Sigmoid colon (tissue), 7 donors: ENCODE results near the gene TULP3. TPM values are rescaled to one million over a fixed set of nuclear protein-coding genes. Genes with fewer than 3 reads are reported as not detected.

Experiments used
- DNase-seq: peaks from one replicate; pipeline ENCODE4 v3.0.0-alpha.2; 2019
- H3K27ac ChIP-seq, 4 donors: fragments of 200-600 bp; sonication (generic); one replicate each; pipeline ENCODE4 v1.5.1; 2016 to 2019; ENCODE audit warnings: mild to moderate bottlenecking in 1 of 4
- H3K27me3 ChIP-seq, 3 donors: fragments of 200-600 bp; sonication (generic); one replicate each; pipeline ENCODE4 v1.5.1; 2019; ENCODE audit warnings: mild to moderate bottlenecking in 1 of 3
- H3K36me3 ChIP-seq, 4 donors: fragments of 200-600 bp; sonication (generic); one replicate each; pipeline ENCODE4 v1.5.1; 2016 to 2019
- H3K4me1 ChIP-seq, 4 donors: fragments of 200-600 bp; sonication (generic); one replicate each; pipeline ENCODE4 v1.5.1; 2017 to 2019
- H3K4me3 ChIP-seq, 4 donors: fragments of 200-600 bp; sonication (generic); one replicate each; pipeline ENCODE4 v1.5.1; 2017 to 2019; ENCODE audit warnings: mild to moderate bottlenecking in 2 of 4, moderate library complexity in 1 of 4
- H3K9me3 ChIP-seq, 4 donors: fragments of 200-600 bp in 3 of 4; sonication (generic) in 3 of 4; one replicate each; pipeline versions ENCODE4 v1.5.1 to v1.6.1; 2013 to 2019
- CTCF ChIP-seq, 4 experiments: fragments of 450-650 bp in 3 of 4; fragments of 200-600 bp in 1 of 4; IDR thresholded peaks; one replicate each; pipeline ENCODE4 v1.5.1; 2016 to 2019; ENCODE audit warnings: antibody characterized with exemption in 4 of 4, mild to moderate bottlenecking in 3 of 4, moderate library complexity in 2 of 4
- EP300 ChIP-seq, 4 donors: sonication (generic); formaldehyde crosslinking; IDR thresholded peaks; one replicate each; pipeline ENCODE4 v1.6.1; 2017; ENCODE audit warnings: antibody characterized with exemption in 4 of 4
- POLR2A ChIP-seq, 2 donors: fragments of 450-650 bp; IDR thresholded peaks; one replicate each; pipeline ENCODE4 v1.6.1; 2016; ENCODE audit warnings: antibody characterized with exemption in 2 of 2, mild to moderate bottlenecking in 2 of 2, moderate library complexity in 2 of 2
- POLR2AphosphoS5 ChIP-seq, 4 donors: sonication (generic); formaldehyde crosslinking; IDR thresholded peaks; one replicate each; pipeline ENCODE4 v1.6.1; 2017; ENCODE audit warnings: antibody characterized with exemption in 4 of 4
- WGBS, 2 donors: extraction: QIAGEN DNeasy Blood & Tissue Kit; methylation state at CpG; one replicate each; pipeline ENCODE4 v1.1.7; 2013; 5-methylcytosine and 5-hydroxymethylcytosine counted together
- intact Hi-C: fragments of 100-400 bp; cut with DNase I; formaldehyde crosslinking; loops from one replicate; pipeline ENCODE4 v1.15.1; 2023
- polyA plus RNA-seq, 3 donors: library from polyadenylated mRNA; stranded (reverse); fragments of 200-250 nt; gene quantifications; one replicate each; pipeline ENCODE4 v1.2.3, GENCODE V29; 2013
- total RNA-seq, 4 donors: library from RNA; depleted of rRNA; stranded (reverse); fragments of >200 nt; gene quantifications; one replicate each; pipeline ENCODE4 v1.1.0, GENCODE V29; 2016
- donor health status: healthy with polysubstance abuse.
- donor health status: Bipolar disorder and iron deficiency.
- donor health status: healthy.

TULP3 gene
- total and polyA plus RNA-seq, 7 donors: 3.0 to 32.1 (median 17.8) TPM

GRCh38 chr12:2958432-2959191, 67.9 kb downstream of the TULP3 start:
- H3K36me3 ChIP-seq: no peaks in the 10 kb centered on the region
- no peaks in the 10 kb centered on the region for H3K27me3 ChIP-seq
- intact Hi-C loops: no loop called here
- TF ChIP-seq POLR2A (IDR thresholded peaks at IDR 0.05) (no peak), POLR2AphosphoS5 (IDR thresholded peaks at IDR 0.05) (peak in 2 of 4 donors; percentile 19 to 30)
- WGBS, 2 donors: 1% methylated on average over 48 of the region's 48 CpGs
- peak overlapping the region; percentile 79 to 91 (median 82) for H3K27ac ChIP-seq
- H3K9me3 ChIP-seq: no peaks in the 10 kb centered on the region
- H3K4me1 ChIP-seq: peaks cover 0 to 28% (median 24%) of the 10 kb centered on the region in 4 donors
- DNase-seq: peak; percentile 68
- H3K4me3 ChIP-seq: peak overlapping the region; percentile 43 to 69 (median 59)

GRCh38 chr12:2959192-2959504, 68.5 kb downstream of the TULP3 start, which contains the start of gene TEAD4:
Gene TEAD4, plus strand, starts transcription at chr12:2959397.
- no peak for TF ChIP-seq EP300 (IDR thresholded peaks at IDR 0.05)
- TF ChIP-seq CTCF (IDR thresholded peaks at IDR 0.05): no peak
- TF ChIP-seq POLR2A (IDR thresholded peaks at IDR 0.05): no peak
- TF ChIP-seq POLR2AphosphoS5 (IDR thresholded peaks at IDR 0.05): peak in 1 of 4 donors; percentile 28
- intact Hi-C loops: no loop called here
- H3K27ac ChIP-seq: peak within 1 kb of the TSS; percentile 79 to 91 (median 82)
- 1 to 2% methylated on average over 49 to 50 of the region's 50 CpGs for WGBS, 2 donors
- H3K4me1 ChIP-seq: peaks cover 0 to 28% (median 24%) of the 10 kb centered on the region in 4 donors
- H3K4me3 ChIP-seq: peak within 1 kb of the TSS; percentile 43 to 69 (median 59)
- peak; percentile 74 for DNase-seq
- no peaks in the 10 kb centered on the region for H3K36me3 ChIP-seq
- H3K27me3 ChIP-seq: no peaks in the 10 kb centered on the region
- no peaks in the 10 kb centered on the region for H3K9me3 ChIP-seq

GRCh38 chr12:2959505-2960389, 69.1 kb downstream of the TULP3 start:
- DNase-seq: peak; percentile 77
- H3K9me3 ChIP-seq: no peaks in the 10 kb centered on the region
- peak overlapping the region; percentile 68 to 91 (median 82) for H3K27ac ChIP-seq
- WGBS, 2 donors: 2 to 3% methylated on average over 104 of the region's 104 CpGs
- peaks cover 0 to 28% (median 24%) of the 10 kb centered on the region in 4 donors for H3K4me1 ChIP-seq
- peak overlapping the region; percentile 37 to 69 (median 59) for H3K4me3 ChIP-seq
- no peaks in the 10 kb centered on the region for H3K36me3 ChIP-seq
- no peak for TF ChIP-seq CTCF (IDR thresholded peaks at IDR 0.05)
- no peak for TF ChIP-seq POLR2A (IDR thresholded peaks at IDR 0.05)
- no peak for TF ChIP-seq EP300 (IDR thresholded peaks at IDR 0.05)
- TF ChIP-seq POLR2AphosphoS5 (IDR thresholded peaks at IDR 0.05): peak in 1 of 4 donors; percentile 49
- intact Hi-C loops: loop anchor here (5.0 kb wide), 1 partner anchor 73 kb away; no protein-coding TSS in a partner anchor
- H3K27me3 ChIP-seq: no peaks in the 10 kb centered on the region

GRCh38 chr12:2960390-2960956, 69.8 kb downstream of the TULP3 start:
- no peak for DNase-seq
- 28 to 43% methylated on average over 18 of the region's 18 CpGs for WGBS, 2 donors
- Histone ChIP-seq H3K4me3 (peak overlapping the region; percentile 37 to 69 (median 59)), H3K4me1 (peaks cover 0 to 28% (median 24%) of the 10 kb centered on the region in 4 donors), H3K9me3 (no peaks in the 10 kb centered on the region), H3K36me3 (no peaks in the 10 kb centered on the region), H3K27me3 (no peaks in the 10 kb centered on the region), H3K27ac (peak overlapping the region; percentile 68 to 91 (median 82))
- no peak for TF ChIP-seq CTCF (IDR thresholded peaks at IDR 0.05)
- no peak for TF ChIP-seq EP300 (IDR thresholded peaks at IDR 0.05)
- no peak for TF ChIP-seq POLR2A (IDR thresholded peaks at IDR 0.05)
- TF ChIP-seq POLR2AphosphoS5 (IDR thresholded peaks at IDR 0.05): no peak
- intact Hi-C loops: loop anchor here (5.0 kb wide), 1 partner anchor 72 kb away; no protein-coding TSS in a partner anchor
